Measurements from ENCODE around the gene LRRC10.

The LRRC10 gene

DNA sequence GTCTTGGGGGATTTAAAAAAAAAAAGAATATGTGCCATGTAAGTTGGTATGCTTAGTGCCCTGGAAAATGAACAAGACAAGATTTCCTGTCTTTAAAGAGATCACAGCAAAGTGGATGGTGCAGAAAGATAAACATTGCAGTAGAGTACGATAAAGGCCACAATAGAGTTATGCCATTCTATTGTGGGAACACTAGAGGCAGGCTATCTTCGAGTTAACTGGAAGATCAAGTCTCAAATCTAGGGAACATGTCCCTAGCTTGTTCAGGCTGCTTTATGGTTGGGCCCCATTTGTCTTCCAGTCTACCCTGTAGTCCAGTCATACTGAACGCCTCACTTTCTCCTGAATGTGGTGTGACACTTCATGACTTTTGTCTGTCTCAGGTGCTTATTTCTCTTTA is 44.1 kb downstream of the LRRC10 start:
- no peak for DNase-seq

DNA sequence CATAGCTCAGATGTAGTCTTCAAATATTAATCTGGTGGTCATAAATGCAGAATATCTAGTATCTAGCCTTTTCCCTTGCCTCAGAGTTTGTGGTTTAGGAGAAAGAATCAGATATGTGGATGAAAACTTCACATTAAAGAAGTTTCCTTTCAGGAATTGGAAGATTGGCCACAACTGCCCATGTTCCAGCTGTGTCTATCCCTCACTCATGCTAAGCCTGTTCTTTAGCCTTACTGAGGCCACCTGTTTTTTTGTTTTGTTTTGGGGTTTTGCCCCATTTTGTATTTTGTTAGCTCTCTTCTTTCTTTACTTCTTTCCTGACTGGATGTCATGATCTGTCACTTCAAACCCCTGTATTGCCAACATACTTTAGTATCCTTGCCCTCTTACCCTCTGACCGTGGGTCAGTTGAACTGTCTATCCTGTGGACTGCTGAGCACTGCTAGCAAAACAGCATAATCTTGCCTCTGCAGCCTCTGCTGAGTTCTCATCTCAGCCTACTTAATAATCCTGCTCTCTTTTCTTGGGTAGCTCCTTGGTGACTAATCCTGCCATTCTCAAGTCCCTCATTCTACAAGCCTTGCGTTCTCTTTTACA is 47.4 kb downstream of the LRRC10 start:
- no peak for DNase-seq

Data from fibroblast of skin of scalp (primary cell).